NCI-H1417 treated with DMSO at 0.1 percent for 48 hours (cell line): Measurements from ENCODE around the gene TBX5.

ENCODE experiments used
- DNase-seq: peaks from one replicate; lab custom pipeline; 2025; lab: John Stamatoyannopoulos, UW

TBX5 gene

DNA sequence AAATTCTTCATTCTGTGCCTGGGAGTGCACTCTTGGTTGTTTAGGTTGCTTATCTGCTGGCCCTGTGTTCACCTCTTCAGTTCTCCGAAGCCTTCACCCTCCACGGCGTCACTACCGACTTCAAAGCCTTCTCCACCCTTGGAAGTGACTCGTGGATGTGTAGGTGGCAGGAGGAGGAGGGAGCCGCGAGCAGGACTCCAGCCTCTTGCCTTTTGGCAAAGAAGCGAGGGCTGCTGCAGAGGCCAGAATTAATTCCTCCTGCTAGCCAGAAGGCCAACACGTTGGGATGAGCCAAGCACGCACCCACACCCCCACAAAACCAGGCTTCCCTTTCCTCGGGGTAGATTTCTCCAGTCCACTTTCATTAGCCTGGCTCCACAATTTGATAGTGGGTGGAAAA lies 86.5 kb downstream of the TBX5 start:
- DNase-seq: no peak

DNA sequence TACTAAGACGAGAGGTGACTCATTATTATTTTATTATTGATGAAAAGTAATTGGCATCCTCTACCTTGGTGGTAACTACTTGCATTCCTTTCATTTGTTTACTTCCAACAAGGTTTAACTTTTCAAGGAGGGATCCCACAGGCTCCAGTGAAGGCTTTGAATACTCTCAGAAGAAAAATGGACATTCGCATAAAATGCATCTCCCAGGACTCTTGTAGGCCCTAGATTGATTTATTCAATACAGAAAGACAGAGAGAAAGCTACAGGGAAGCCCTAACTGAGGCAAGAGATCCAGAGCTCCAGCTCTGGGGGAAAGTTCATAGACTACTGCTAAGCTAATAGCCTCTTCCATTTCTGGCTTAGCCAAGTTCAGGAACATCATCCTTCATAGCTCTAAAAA lies 87.0 kb downstream of the TBX5 start:
- no peak for DNase-seq

DNA sequence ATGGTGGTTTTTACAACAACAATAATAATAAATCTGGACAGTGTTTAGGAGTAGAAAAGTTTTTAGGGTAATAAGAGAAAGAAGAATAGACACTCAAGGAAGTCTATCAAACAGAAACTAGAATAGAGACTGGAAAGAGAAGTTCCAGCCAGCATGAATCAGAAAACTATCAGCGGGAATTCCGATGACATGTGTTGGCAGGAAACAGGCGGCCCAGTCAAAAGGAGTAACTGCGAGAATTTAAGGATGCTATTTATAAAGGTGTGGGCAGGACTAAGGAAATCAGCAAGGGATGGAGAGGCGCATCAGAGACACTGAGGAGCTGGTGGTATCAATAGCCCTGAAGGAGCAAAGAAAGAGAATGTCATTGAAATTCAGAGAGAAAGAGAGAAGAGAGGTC lies 89.9 kb downstream of the TBX5 start:
- no peak for DNase-seq

DNA sequence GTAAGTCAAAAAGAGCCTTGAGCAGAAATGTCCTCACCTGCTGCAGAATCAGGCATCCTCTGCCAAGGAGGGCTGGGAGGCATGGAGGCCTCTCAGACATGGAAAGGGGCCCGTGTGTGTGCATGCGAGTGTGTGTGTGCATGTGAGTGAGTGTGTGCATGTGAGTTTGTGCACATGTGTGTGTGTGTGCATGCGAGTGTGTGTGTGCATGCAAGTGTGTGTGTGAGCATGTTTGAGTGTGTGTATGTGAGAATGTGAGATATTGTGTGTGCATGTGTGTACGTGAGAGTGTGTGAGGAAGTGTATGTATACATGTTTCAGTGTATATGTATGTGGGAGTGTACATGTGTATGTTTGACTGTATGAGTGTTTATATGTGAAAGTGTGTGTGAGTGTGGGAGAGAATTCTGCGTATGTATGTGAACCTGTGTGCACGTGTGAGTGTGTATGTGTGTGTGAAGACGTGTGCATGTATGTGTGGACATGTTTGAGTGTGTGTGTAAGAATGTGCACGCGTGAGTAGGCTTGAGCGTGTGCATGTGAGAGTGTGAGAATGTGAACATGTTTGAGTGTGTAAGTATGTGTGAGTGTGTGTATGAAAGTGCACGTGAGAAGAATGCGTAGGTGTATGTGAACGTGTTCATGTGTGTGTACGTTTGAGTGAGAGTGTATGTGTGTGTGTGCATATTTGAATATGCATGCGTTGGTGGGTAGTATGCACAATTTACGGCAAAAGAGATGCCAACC lies 90.8 kb downstream of the TBX5 start:
- DNase-seq: no peak

DNA sequence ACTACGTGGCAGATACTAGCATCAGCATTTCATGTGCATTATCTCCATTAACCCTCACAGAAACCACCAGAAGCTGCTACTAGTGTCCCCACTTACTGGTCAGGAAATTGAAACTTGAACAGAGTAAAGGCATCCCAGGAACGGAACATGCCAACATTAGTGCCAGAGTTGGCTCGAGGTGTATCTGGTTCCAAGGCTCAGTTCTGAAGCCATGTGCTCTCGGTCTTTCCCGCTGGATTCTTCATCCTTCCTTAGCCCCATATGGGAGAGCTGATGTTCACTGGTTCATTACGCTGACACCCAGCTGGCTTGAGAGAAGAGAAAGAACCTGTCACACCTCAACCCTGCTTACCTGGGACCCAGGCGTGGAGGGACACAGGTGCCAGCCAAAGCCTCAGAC lies 91.5 kb downstream of the TBX5 start:
- no peak for DNase-seq

DNA sequence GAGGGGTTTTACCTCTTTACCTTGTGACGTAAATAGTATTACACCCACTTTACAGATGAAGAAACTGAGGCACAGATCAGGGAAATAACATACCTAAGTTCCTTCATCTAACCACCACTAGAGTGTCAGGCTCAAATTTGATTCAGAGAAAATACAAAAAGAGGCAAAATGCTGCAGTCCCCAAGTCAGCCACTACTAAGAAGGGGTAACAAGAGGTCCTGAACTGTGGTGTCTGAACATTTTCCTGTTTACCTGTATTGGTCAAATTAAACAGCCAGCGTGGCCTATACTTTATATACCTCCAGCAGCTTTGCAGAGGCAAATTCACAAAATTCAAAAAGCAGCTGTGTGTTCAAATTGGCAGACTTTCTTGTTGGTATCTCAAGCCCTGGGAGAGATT lies 92.0 kb downstream of the TBX5 start:
- DNase-seq: no peak

DNA sequence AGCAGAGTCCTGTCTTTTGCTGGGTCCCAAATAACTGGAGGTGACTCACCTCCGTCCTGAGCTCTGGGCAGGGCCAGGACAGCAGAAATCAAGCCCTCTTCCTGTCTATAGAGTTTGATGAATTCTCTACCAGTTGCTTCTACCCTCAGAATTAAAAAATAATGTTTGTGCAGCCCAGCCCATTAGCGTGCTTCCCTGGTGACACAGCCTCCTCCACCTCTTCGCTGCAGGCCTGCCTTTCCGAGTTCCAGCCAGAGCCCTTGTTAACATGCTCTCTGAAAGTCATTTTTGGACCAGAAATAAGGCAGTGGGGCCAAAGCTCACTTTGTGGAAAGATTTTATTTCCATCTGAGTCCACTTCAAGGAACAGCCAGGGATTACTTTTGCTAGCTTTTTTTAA lies 94.0 kb downstream of the TBX5 start:
- no peak for DNase-seq

DNA sequence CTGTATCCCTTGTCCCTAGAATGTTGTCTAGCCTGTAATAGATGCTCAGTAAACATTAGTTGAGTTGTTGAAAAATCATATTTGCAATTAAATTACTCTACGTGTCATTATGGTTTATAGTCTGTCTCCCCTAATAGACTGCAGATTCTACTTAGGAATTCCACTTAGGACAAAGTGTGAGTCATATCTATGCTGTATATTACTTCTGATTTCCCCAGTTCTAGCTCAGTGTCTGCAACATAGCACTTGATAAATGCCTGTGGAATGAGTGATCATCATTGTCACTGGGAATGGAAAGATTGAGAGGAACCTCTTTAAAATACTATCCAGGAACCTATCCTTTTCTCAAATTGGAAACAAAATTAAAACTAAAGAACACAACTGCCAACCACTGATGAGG lies 99.3 kb downstream of the TBX5 start:
- DNase-seq: no peak

DNA sequence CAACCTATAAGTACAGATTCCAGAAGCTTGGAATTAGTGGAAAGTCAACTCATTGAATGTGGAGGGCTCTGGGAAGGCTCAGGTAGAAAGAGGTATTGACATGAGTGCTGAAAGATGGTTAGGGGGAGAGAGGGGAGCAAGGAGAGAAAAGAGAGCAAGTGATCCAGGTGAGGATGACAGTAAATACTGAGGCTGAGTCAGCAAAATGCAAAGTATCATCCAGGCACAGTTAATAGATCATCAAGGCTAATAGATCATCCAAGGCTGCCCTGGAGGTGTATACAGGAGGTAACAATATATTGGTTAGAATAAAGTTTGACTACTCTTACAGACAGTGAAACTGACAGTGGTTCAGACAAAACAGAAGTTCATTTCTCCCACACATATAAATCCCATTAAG lies 100.5 kb downstream of the TBX5 start:
- DNase-seq: no peak
